ENCODE results near the gene YAP1. TPM values are rescaled to one million over a fixed set of nuclear protein-coding genes. Genes with fewer than 3 reads are reported as not detected.

YAP1 gene
- total RNA-seq, 2 experiments from 2014 or later = 0.09 TPM; not detected in 1

GRCh38 chr11:102155676-102156075, 45.4 kb downstream of the YAP1 start:
- DNase-seq = no peak
- no peak for ATAC-seq
- no peaks in the 10 kb centered on the region for H3K4me1 Mint-ChIP-seq
- H3K4me3 Mint-ChIP-seq = no peak overlapping the region
- peaks cover 19% of the 10 kb centered on the region for H3K27me3 Mint-ChIP-seq
- no peak overlapping the region for H3K27ac Mint-ChIP-seq
- no peaks in the 10 kb centered on the region for H3K9me3 Mint-ChIP-seq (ENCODE audit: low read depth)
- CTCF ChIA-PET = no interaction called here
- H3K36me3 Mint-ChIP-seq = no peaks in the 10 kb centered on the region

DNA sequence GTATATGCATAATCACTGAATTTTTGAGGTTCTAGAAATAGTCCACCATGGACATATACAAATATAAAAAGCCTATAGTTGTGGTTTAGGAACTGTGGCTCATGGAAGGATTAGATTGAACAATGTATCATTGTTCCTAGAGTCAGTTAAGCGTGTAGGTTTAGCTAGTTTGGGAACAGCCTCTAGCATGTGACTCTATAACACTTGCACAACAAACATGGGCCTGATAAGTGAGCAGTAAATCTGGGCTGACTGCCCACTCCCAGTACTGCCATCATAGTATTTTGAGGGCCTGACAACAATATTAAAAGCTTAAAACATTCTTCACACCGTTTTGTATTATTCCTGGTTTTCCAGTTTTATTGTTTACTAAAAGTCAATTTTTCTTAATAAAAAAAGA, 47.0 kb downstream of the YAP1 start:
- H3K9me3 Mint-ChIP-seq (ENCODE audit: low read depth) = no peaks in the 10 kb centered on the region
- no peaks in the 10 kb centered on the region for H3K36me3 Mint-ChIP-seq
- no peak overlapping the region for H3K4me3 Mint-ChIP-seq
- H3K27me3 Mint-ChIP-seq = peaks cover 15% of the 10 kb centered on the region
- DNase-seq (no peak), ATAC-seq (no peak)
- CTCF ChIA-PET = no interaction called here
- H3K4me1 Mint-ChIP-seq = no peaks in the 10 kb centered on the region
- H3K27ac Mint-ChIP-seq = no peak overlapping the region

DNA sequence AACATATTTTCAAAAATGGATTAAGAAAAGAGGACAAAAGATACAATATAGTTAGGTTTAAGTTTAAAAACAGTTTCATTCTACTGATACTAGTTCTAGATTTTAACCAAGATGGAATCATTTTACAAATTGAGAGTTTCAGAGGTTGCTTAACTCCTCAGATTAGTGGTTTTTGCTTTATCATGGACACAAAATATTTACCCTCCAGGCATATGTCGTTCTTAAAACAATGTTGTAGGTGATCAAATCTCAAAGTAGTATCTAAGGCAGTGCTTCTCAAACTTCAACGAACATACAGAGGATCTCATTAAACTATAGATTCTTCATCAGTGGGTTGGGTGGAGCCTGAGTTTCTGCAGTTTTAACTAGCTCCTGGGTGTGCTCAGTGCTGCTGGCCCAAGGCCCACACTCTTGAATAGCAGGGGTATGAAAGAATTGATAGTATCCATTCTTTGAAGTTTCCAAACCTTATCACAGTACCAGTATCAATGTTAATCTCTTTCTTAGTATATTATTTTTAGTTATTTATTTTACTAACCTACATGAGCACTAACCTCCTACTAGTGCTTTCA, 48.0 kb downstream of the YAP1 start:
- ATAC-seq (no peak), DNase-seq (no peak)
- CTCF ChIA-PET = interaction anchor here (0.6 kb wide), 1 partner anchor 14 kb away, joined by 3 read pairs; no protein-coding TSS in a partner anchor
- Mint-ChIP-seq H3K9me3 (ENCODE audit: low read depth) (no peaks in the 10 kb centered on the region), H3K4me3 (no peak overlapping the region), H3K36me3 (no peaks in the 10 kb centered on the region), H3K4me1 (no peaks in the 10 kb centered on the region), H3K27ac (no peak overlapping the region), H3K27me3 (peaks cover 15% of the 10 kb centered on the region)

- H3K27me3 Mint-ChIP-seq = peaks cover 5% of the 10 kb centered on the region
- H3K36me3 Mint-ChIP-seq = no peaks in the 10 kb centered on the region
- H3K4me3 Mint-ChIP-seq = no peak overlapping the region
- DNase-seq = no peak
- H3K27ac Mint-ChIP-seq = no peak overlapping the region
- CTCF ChIA-PET = no interaction called here
- H3K9me3 Mint-ChIP-seq (ENCODE audit: low read depth) = no peaks in the 10 kb centered on the region
- no peak for ATAC-seq
- no peaks in the 10 kb centered on the region for H3K4me1 Mint-ChIP-seq
Observed at GRCh38 chr11:102163368-102163767, 53.1 kb downstream of the YAP1 start.

- Mint-ChIP-seq H3K27ac (no peak overlapping the region), H3K27me3 (peaks cover 7% of the 10 kb centered on the region), H3K9me3 (ENCODE audit: low read depth) (no peaks in the 10 kb centered on the region), H3K4me1 (no peaks in the 10 kb centered on the region), H3K36me3 (no peaks in the 10 kb centered on the region), H3K4me3 (no peak overlapping the region)
- CTCF ChIA-PET = no interaction called here
- no peak for DNase-seq
- no peak for ATAC-seq
Observed at GRCh38 chr11:102166175-102167064, 56.2 kb downstream of the YAP1 start.

GRCh38 chr11:102168481-102168880, 58.2 kb downstream of the YAP1 start:
- no peaks in the 10 kb centered on the region for H3K36me3 Mint-ChIP-seq

GRCh38 chr11:102171101-102171500, 60.9 kb downstream of the YAP1 start:
- H3K27me3 Mint-ChIP-seq = peaks cover 13% of the 10 kb centered on the region
- CTCF ChIA-PET = no interaction called here
- no peak overlapping the region for H3K27ac Mint-ChIP-seq
- H3K9me3 Mint-ChIP-seq (ENCODE audit: low read depth) = no peaks in the 10 kb centered on the region
- DNase-seq = no peak
- H3K4me3 Mint-ChIP-seq = no peak overlapping the region
- ATAC-seq = no peak
- H3K36me3 Mint-ChIP-seq = no peaks in the 10 kb centered on the region
- H3K4me1 Mint-ChIP-seq = no peaks in the 10 kb centered on the region

More at GRCh38 chr11:102168481-102168880, 58.2 kb downstream of the YAP1 start:
- DNase-seq (no peak), ATAC-seq (no peak)
- Mint-ChIP-seq H3K27ac (no peak overlapping the region), H3K4me3 (no peak overlapping the region), H3K9me3 (ENCODE audit: low read depth) (no peaks in the 10 kb centered on the region), H3K4me1 (no peaks in the 10 kb centered on the region), H3K27me3 (peaks cover 13% of the 10 kb centered on the region)
- CTCF ChIA-PET = no interaction called here

- Mint-ChIP-seq H3K27me3 (peaks cover 15% of the 10 kb centered on the region), H3K9me3 (ENCODE audit: low read depth) (no peaks in the 10 kb centered on the region), H3K4me3 (no peak overlapping the region), H3K27ac (no peak overlapping the region), H3K4me1 (no peaks in the 10 kb centered on the region), H3K36me3 (no peaks in the 10 kb centered on the region)
- CTCF ChIA-PET = interaction anchor here (0.7 kb wide), 2 partner anchors 14 to 1070 kb away, joined by 3 read pairs; no protein-coding TSS in a partner anchor
- ATAC-seq (no peak), DNase-seq (no peak)
Observed at GRCh38 chr11:102172127-102172848, 62.0 kb downstream of the YAP1 start.

DNA sequence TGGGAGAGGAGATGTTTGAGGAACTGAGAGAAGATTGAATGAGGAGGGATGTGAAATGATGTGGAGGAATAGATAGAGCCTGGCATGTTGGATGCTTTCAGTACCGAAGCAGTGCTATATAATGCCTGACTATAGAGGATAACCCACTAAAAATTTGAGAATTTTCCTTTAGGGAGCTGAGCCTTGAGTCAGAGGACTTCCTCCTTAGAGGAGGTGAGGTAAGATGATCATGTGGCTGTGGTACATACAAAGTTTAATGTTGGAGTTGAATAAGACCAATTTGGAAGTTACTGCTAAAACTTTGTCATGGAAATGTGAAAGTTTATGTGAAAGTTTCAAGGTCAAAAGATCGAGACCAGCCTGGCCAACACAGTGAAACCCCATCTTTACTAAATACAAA, 66.9 kb downstream of the YAP1 start:
- Mint-ChIP-seq H3K9me3 (ENCODE audit: low read depth) (no peaks in the 10 kb centered on the region), H3K4me1 (no peaks in the 10 kb centered on the region), H3K4me3 (no peak overlapping the region), H3K27ac (no peak overlapping the region), H3K27me3 (peaks cover 8% of the 10 kb centered on the region), H3K36me3 (no peaks in the 10 kb centered on the region)
- no peak for DNase-seq
- CTCF ChIA-PET = no interaction called here
- ATAC-seq = no peak

DNA sequence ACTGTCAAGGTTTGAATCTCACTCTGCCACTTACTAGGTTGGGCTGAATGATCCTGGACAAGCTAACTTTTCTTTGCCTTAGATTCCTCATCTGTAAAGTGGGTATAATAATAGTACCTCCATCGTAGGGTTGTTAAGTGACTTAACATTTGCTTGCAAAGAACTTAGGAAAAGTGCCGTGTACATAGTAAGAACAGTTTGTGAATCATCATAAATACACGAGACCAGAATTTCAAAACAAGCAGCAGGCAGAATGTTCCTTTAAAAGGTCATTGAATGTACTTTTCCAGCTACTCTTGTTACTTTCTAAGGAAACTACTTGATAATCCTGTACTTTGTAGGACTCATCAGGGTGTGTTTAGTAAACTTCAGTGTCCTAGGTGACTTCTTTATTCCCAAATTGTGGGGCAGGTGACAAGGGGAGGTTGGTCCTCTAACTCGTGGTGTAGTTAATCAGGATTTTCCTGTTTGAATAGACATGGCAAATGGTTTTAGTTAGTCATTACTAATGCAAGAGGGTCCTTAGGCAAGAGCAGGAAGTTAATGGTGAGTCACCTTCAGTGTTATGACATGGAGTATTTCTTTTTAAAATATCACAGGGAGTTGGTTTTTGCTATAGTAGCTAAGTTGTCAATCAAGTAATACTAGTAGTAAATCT, 67.9 kb downstream of the YAP1 start:
- DNase-seq (no peak), ATAC-seq (no peak)
- Mint-ChIP-seq H3K4me3 (no peak overlapping the region), H3K9me3 (ENCODE audit: low read depth) (no peaks in the 10 kb centered on the region), H3K4me1 (no peaks in the 10 kb centered on the region), H3K27ac (no peak overlapping the region), H3K27me3 (peaks cover 2% of the 10 kb centered on the region), H3K36me3 (no peaks in the 10 kb centered on the region)
- CTCF ChIA-PET = no interaction called here

GRCh38 chr11:102179371-102179770, 69.1 kb downstream of the YAP1 start:
- no peak overlapping the region for H3K4me3 Mint-ChIP-seq
- H3K36me3 Mint-ChIP-seq = no peaks in the 10 kb centered on the region
- no peaks in the 10 kb centered on the region for H3K9me3 Mint-ChIP-seq (ENCODE audit: low read depth)
- CTCF ChIA-PET = no interaction called here
- H3K4me1 Mint-ChIP-seq = no peaks in the 10 kb centered on the region
- no peak overlapping the region for H3K27ac Mint-ChIP-seq
- ATAC-seq (no peak), DNase-seq (no peak)
- peaks cover 2% of the 10 kb centered on the region for H3K27me3 Mint-ChIP-seq

GRCh38 chr11:102184269-102184987, 74.2 kb downstream of the YAP1 start:
- H3K36me3 Mint-ChIP-seq = no peaks in the 10 kb centered on the region
- CTCF ChIA-PET = no interaction called here
- H3K9me3 Mint-ChIP-seq (ENCODE audit: low read depth) = no peaks in the 10 kb centered on the region
- no peaks in the 10 kb centered on the region for H3K4me1 Mint-ChIP-seq
- DNase-seq (no peak), ATAC-seq (no peak)
- no peak overlapping the region for H3K4me3 Mint-ChIP-seq
- H3K27me3 Mint-ChIP-seq = peaks cover 11% of the 10 kb centered on the region
- no peak overlapping the region for H3K27ac Mint-ChIP-seq
